SH-SY5Y (cell line): ENCODE results near the gene SYN1.

ENCODE experiments used
- GATA2 ChIP-seq: IDR thresholded peaks from 2 replicates; pipeline ENCODE4 v1.6.1; 2011; ENCODE audit warnings: mild to moderate bottlenecking, low read depth, low read length
- GATA3 ChIP-seq: IDR thresholded peaks from 2 replicates; pipeline ENCODE4 v1.6.1; 2011; ENCODE audit warnings: low read depth, mild to moderate bottlenecking, low read length, moderate library complexity

DNA sequence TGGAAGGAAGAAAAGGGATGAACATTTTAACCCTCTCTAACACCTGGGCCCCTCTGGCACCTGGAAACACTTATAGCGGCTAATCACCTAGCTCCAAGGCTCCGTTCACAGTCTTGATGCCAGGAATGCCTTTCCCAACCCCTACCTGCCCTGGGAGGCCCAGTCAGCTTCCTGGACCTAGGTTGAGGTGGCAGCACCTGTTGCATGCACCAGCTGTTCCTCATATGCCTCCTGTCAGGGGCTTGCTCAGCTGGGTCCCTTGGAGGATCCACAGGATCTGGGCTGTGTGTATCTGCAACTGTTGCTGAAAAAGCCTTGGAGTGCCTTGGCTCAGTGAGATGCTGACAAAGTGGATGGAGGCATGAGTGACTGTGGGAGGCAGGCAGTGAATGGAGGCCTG lies 5.7 kb upstream of the SYN1 start:
- no peak for TF ChIP-seq GATA2
- no peak for TF ChIP-seq GATA3
